Spinal cord (tissue), 10 donors: Measurements from ENCODE around the gene ZKSCAN1. TPM values are rescaled to one million over a fixed set of nuclear protein-coding genes. Genes with fewer than 3 reads are reported as not detected.

Experiments used
- DNase-seq, 6 donors: peaks; one replicate each; pipeline versions ENCODE4 v3.0.0 to v3.0.0-alpha.2; 2013 to 2015; ENCODE audit warnings: low spot score in 6 of 6, low read depth in 4 of 6
- H3K27ac ChIP-seq: one replicate; pipeline ENCODE4 v1.5.1; 2013; ENCODE audit warnings: low read depth, low read length, control low read depth
- H3K27me3 ChIP-seq: one replicate; pipeline ENCODE4 v1.6.1; 2013; ENCODE audit warnings: low read length; ENCODE audit not compliant: control insufficient read depth, insufficient read depth
- H3K36me3 ChIP-seq: one replicate; pipeline ENCODE4 v1.6.1; 2013; ENCODE audit warnings: low read length; ENCODE audit not compliant: control insufficient read depth, insufficient read depth
- H3K4me1 ChIP-seq: one replicate; pipeline ENCODE4 v1.6.1; 2013; ENCODE audit warnings: low read length; ENCODE audit not compliant: control insufficient read depth, insufficient read depth
- H3K4me3 ChIP-seq: one replicate; pipeline ENCODE4 v1.5.1; 2013; ENCODE audit warnings: low read depth, low read length, control low read depth
- H3K9me3 ChIP-seq: one replicate; pipeline ENCODE4 v1.6.1; 2013; ENCODE audit warnings: low read length; ENCODE audit not compliant: control insufficient read depth, insufficient read depth
- WGBS: methylation state at CpG from one replicate; pipeline ENCODE4 v1.1.5; 2013; ENCODE audit warnings: missing lambda C conversion rate; ENCODE audit not compliant: insufficient coverage; 5-methylcytosine and 5-hydroxymethylcytosine counted together
- polyA plus RNA-seq, 2 donors: library from polyadenylated mRNA; unstranded; fragments of 120-200 nt; gene quantifications; one replicate each; pipeline ENCODE4 v1.2.1, GENCODE V29; 2013; ENCODE audit not compliant: insufficient read length in 2 of 2
- total RNA-seq, 2 donors: library from RNA; depleted of rRNA in 1 of 2; stranded (reverse); fragments of 120-200 nt in 1 of 2; fragments of >200 nt in 1 of 2; gene quantifications; one replicate each; pipeline versions ENCODE4 v1.2.3 to v1.2.4, GENCODE V29; 2013 to 2014
- donor health status: healthy.

Gene ZKSCAN1
- total and polyA plus RNA-seq, 4 donors: 51.7 to 97.3 (median 56.9) TPM

- Histone ChIP-seq H3K4me1 (no peaks in the 10 kb centered on the region), H3K27me3 (no peaks in the 10 kb centered on the region), H3K36me3 (peaks cover 79% of the 10 kb centered on the region), H3K9me3 (no peaks in the 10 kb centered on the region), H3K27ac (no peak overlapping the region), H3K4me3 (no peak overlapping the region)
- no peak for DNase-seq
- WGBS: 85% methylated on average over 5 of the region's 5 CpGs
These were observed 14.2 kb downstream of the ZKSCAN1 start for GRCh38 chr7:100029596-100029995.

GRCh38 chr7:100033526-100033925, 18.1 kb downstream of the ZKSCAN1 start:
- Histone ChIP-seq H3K9me3 (no peaks in the 10 kb centered on the region), H3K27ac (no peak overlapping the region), H3K4me3 (no peak overlapping the region), H3K4me1 (no peaks in the 10 kb centered on the region), H3K36me3 (peaks cover 73% of the 10 kb centered on the region), H3K27me3 (no peaks in the 10 kb centered on the region)
- 80% methylated on average over 1 of the region's 6 CpGs for WGBS
- DNase-seq: no peak

- no peak for DNase-seq
- no peak overlapping the region for H3K27ac ChIP-seq
- WGBS: 94% methylated on average over 5 of the region's 8 CpGs
- no peaks in the 10 kb centered on the region for H3K4me1 ChIP-seq
- H3K36me3 ChIP-seq: peaks cover 60% of the 10 kb centered on the region
- H3K4me3 ChIP-seq: no peak overlapping the region
- H3K27me3 ChIP-seq: no peaks in the 10 kb centered on the region
- no peaks in the 10 kb centered on the region for H3K9me3 ChIP-seq
These were observed 19.6 kb downstream of the ZKSCAN1 start for GRCh38 chr7:100034871-100035510.

GRCh38 chr7:100035876-100036275, 20.5 kb downstream of the ZKSCAN1 start:
- Histone ChIP-seq H3K36me3 (peaks cover 54% of the 10 kb centered on the region), H3K4me3 (no peak overlapping the region), H3K27ac (no peak overlapping the region), H3K9me3 (no peaks in the 10 kb centered on the region), H3K4me1 (no peaks in the 10 kb centered on the region), H3K27me3 (no peaks in the 10 kb centered on the region)
- DNase-seq: no peak
- WGBS: 29% methylated on average over 1 of the region's 6 CpGs

- Histone ChIP-seq H3K4me1 (no peaks in the 10 kb centered on the region), H3K36me3 (peaks cover 32% of the 10 kb centered on the region), H3K27me3 (no peaks in the 10 kb centered on the region), H3K4me3 (no peak overlapping the region), H3K27ac (no peak overlapping the region), H3K9me3 (no peaks in the 10 kb centered on the region)
- WGBS: 95% methylated on average over 5 of the region's 7 CpGs
- DNase-seq: no peak
These were observed 22.9 kb downstream of the ZKSCAN1 start for GRCh38 chr7:100038326-100038725.

GRCh38 chr7:100040575-100040974, 25.2 kb downstream of the ZKSCAN1 start:
- no peaks in the 10 kb centered on the region for H3K27me3 ChIP-seq
- H3K4me3 ChIP-seq: no peak overlapping the region
- no peak overlapping the region for H3K27ac ChIP-seq
- no peaks in the 10 kb centered on the region for H3K4me1 ChIP-seq
- H3K36me3 ChIP-seq: peaks cover 17% of the 10 kb centered on the region
- 86% methylated on average over 1 of the region's 7 CpGs for WGBS
- no peak for DNase-seq
- H3K9me3 ChIP-seq: no peaks in the 10 kb centered on the region

GRCh38 chr7:100044718-100045117, 29.3 kb downstream of the ZKSCAN1 start:
- Histone ChIP-seq H3K9me3 (no peaks in the 10 kb centered on the region), H3K4me3 (no peak overlapping the region), H3K36me3 (no peaks in the 10 kb centered on the region), H3K4me1 (no peaks in the 10 kb centered on the region), H3K27ac (no peak overlapping the region), H3K27me3 (no peaks in the 10 kb centered on the region)
- DNase-seq: no peak
- WGBS: 76% methylated on average over 5 of the region's 6 CpGs

GRCh38 chr7:100048680-100049079, 33.3 kb downstream of the ZKSCAN1 start:
- H3K27ac ChIP-seq: no peak overlapping the region
- H3K27me3 ChIP-seq: no peaks in the 10 kb centered on the region

GRCh38 chr7:100049441-100050291, 34.3 kb downstream of the ZKSCAN1 start, which contains the start of gene ZSCAN21:
TSS of gene ZSCAN21 (plus strand) at chr7:100049774. CDS start at chr7:100057007, 7,233 bp downstream.
- Histone ChIP-seq H3K27me3 (no peaks in the 10 kb centered on the region), H3K27ac (peak within 1 kb of the TSS; percentile 98), H3K36me3 (peaks cover 11% of the 10 kb centered on the region), H3K4me1 (peaks cover 31% of the 10 kb centered on the region), H3K9me3 (no peaks in the 10 kb centered on the region), H3K4me3 (peak within 1 kb of the TSS; percentile 78)
- DNase-seq: peak; percentile 79 to 96 (median 82)
- WGBS: 1% methylated on average over 43 of the region's 47 CpGs

More at GRCh38 chr7:100048680-100049079, 33.3 kb downstream of the ZKSCAN1 start:
- Histone ChIP-seq H3K4me3 (no peak overlapping the region), H3K4me1 (peaks cover 31% of the 10 kb centered on the region), H3K36me3 (peaks cover 4% of the 10 kb centered on the region), H3K9me3 (no peaks in the 10 kb centered on the region)
- no peak for DNase-seq
- 92% methylated on average over 2 of the region's 4 CpGs for WGBS
